Prostate gland (tissue), 2 donors: ENCODE measurements around the gene GPX5. TPM values are rescaled to one million over a fixed set of nuclear protein-coding genes. Genes with fewer than 3 reads are reported as not detected.
"Not testable (repeated sequence)": the region's sequence is repeated elsewhere in the genome, so short reads cannot be mapped to it uniquely, and the experiment has no call there.

Experiments used
- DNase-seq: peaks from one replicate; pipeline ENCODE4 v3.0.0-alpha.2; 2019; ENCODE audit warnings: low spot score
- H3K27ac ChIP-seq, 2 donors: fragments of 200-600 bp; sonication (generic); 2 replicates each; pipeline ENCODE4 v1.5.1; 2017 to 2019
- H3K27me3 ChIP-seq: fragments of 200-600 bp; sonication (generic); replicated peaks from 2 replicates; pipeline ENCODE4 v1.5.1; 2019; ENCODE audit not compliant: insufficient read depth
- H3K36me3 ChIP-seq, 2 donors: fragments of 200-600 bp; sonication (generic); 1 replicate in 1 of 2; 2 replicates in 1 of 2; pipeline versions ENCODE4 v1.5.1 to v1.8.1; 2017 to 2019
- H3K4me1 ChIP-seq: fragments of 200-600 bp; sonication (generic); replicated peaks from 2 replicates; pipeline ENCODE4 v1.5.1; 2019
- H3K4me3 ChIP-seq, 2 donors: fragments of 200-600 bp; sonication (generic); 2 replicates each; pipeline ENCODE4 v1.5.1; 2017 to 2019
- H3K9me3 ChIP-seq: fragments of 200-600 bp; sonication (generic); 2 replicates; pipeline ENCODE4 v1.5.1; 2017
- POLR2A ChIP-seq: fragments of 450-650 bp; IDR thresholded peaks from one replicate; pipeline ENCODE4 v1.6.1; 2016; ENCODE audit warnings: antibody characterized with exemption, mild to moderate bottlenecking
- POLR2AphosphoS5 ChIP-seq: sonication (generic); formaldehyde crosslinking; IDR thresholded peaks from one replicate; pipeline ENCODE4 v1.6.1; 2017; ENCODE audit warnings: antibody characterized with exemption
- WGBS: methylation state at CpG from one replicate; pipeline ENCODE4 v1.1.5; 2018; 5-methylcytosine and 5-hydroxymethylcytosine counted together
- intact Hi-C: fragments of 100-400 bp; cut with DNase I; formaldehyde crosslinking; loops from one replicate; pipeline ENCODE4 v1.14.2; 2022
- total RNA-seq, 2 donors: library from RNA; depleted of rRNA; stranded (reverse); fragments of >200 nt; gene quantifications; one replicate each; pipeline ENCODE4 v1.1.0, GENCODE V29; 2016
- TF ChIP-seq, protein P1 (sequence below), 4 experiments: fragments of 200-600 bp in 2 of 4; fragments of 450-650 bp in 2 of 4; sonication (generic) in 2 of 4; IDR thresholded peaks; 1 replicate in 3 of 4; 2 replicates in 1 of 4; pipeline ENCODE4 v1.5.1; 2016 to 2019; ENCODE audit warnings: antibody characterized with exemption in 4 of 4, mild to moderate bottlenecking in 2 of 4, moderate library complexity in 2 of 4

The GPX5 gene
- total RNA-seq, 2 donors from 2014 or later: not detected

DNA sequence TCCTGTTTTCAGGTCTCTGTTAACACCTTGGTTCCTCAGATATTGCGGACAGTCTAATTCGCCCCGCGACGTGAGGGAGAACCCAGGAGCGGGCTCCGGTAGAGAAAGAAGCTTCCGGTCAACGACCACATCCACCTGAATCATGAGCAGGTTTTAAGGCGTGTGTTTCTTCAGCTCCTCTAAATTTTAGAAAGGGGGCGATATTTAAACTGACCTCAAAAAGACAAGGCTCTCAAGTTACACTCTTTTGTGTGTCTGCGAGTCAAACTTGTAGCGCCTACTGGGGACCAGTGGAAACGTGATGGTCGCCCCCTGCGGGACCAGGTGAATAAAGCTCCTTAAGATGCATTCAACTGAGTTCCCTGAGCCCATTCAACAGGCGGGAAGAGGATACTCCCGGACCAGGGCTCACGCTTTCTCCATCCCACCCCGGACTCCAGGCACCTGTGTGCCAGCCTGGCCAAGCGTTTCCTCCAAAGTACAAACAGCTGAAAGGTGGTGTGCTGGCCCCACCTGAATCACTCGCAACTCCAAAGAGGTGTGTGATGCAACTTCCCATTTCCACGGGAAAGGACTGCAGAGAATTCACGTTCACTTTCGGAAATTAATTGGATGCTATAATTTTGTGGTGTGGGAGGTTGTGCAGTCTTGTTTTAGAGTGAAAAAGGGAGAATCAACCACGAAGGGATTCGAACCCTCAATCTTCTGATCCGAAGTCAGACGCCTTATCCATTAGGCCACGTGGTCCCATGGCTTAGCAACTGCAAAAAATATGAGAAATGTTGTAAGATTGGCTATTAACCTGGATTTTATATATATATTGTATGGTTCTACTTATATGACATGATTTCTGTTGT is 17.0 kb downstream of the GPX5 start:
- DNase-seq: peak; percentile 41
- 3% methylated on average over 30 of the region's 30 CpGs for WGBS
- Histone ChIP-seq H3K4me1 (no peaks in the 10 kb centered on the region), H3K36me3 (no peaks in the 10 kb centered on the region), H3K27ac (peak overlapping the region in 1 of 2 donors; percentile 10), H3K27me3 (peaks cover 3% of the 10 kb centered on the region), H3K4me3 (peak overlapping the region; percentile 6 to 10), H3K9me3 (no peaks in the 10 kb centered on the region)
- intact Hi-C loops: no loop called here
- TF ChIP-seq, protein P1, sequence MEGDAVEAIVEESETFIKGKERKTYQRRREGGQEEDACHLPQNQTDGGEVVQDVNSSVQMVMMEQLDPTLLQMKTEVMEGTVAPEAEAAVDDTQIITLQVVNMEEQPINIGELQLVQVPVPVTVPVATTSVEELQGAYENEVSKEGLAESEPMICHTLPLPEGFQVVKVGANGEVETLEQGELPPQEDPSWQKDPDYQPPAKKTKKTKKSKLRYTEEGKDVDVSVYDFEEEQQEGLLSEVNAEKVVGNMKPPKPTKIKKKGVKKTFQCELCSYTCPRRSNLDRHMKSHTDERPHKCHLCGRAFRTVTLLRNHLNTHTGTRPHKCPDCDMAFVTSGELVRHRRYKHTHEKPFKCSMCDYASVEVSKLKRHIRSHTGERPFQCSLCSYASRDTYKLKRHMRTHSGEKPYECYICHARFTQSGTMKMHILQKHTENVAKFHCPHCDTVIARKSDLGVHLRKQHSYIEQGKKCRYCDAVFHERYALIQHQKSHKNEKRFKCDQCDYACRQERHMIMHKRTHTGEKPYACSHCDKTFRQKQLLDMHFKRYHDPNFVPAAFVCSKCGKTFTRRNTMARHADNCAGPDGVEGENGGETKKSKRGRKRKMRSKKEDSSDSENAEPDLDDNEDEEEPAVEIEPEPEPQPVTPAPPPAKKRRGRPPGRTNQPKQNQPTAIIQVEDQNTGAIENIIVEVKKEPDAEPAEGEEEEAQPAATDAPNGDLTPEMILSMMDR (IDR thresholded peaks at IDR 0.05): peak in 2 of 4 experiments; percentile 22 to 39
- no peak for TF ChIP-seq POLR2A
- peak; percentile 5 for TF ChIP-seq POLR2AphosphoS5

DNA sequence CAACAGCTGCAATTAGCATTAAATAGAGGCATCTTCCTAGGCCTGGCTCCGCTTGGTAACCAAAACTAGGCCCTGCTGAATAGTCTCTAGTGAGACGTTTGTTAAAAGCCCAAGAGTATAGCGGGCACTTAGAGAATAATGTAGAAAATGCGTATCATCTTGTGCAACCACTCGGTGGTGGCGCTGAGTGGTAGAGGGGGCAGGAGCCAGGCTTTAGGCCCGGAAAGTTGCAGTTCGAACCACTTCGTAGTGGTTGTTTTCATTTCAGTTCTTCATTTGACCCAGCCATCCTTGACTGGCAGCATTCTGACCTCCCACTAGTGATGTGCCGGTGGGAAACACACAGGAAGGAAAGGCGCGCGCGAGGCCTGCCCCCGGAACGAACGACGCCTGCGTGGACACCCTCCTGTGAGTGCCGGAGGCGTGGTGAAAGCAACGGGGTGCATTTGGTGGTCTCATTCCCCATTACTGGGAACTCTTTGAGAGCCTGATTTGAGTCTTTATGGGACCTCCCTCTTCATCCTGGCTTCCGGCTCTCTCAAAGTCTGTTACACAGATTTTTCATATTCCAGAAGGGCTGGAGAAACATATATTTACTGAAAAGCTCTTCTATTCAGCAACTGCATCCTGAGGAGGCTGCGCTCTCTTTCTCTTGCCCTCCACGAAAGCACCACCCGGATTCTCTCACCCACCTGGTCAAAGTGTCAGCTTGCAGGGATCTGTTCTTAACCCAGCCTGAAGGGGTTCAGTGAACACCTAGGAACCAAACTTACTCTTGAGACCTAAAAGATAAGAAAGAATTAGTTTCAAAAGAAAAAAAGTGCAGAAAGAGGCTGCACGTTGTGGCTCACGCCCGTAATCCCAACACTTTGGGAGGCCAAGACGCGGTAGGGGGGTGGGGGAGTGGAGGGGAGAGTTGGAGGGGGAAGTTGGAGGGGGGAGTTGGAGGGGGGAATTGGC is 18.2 kb downstream of the GPX5 start:
- Histone ChIP-seq H3K4me1 (no peaks in the 10 kb centered on the region), H3K9me3 (no peaks in the 10 kb centered on the region), H3K27me3 (peaks cover 3% of the 10 kb centered on the region), H3K4me3 (no peak overlapping the region), H3K27ac (no peak overlapping the region), H3K36me3 (no peaks in the 10 kb centered on the region)
- intact Hi-C loops: no loop called here
- no peak for DNase-seq
- WGBS: 37% methylated on average over 31 of the region's 31 CpGs
- no peak for TF ChIP-seq POLR2A
- no peak for TF ChIP-seq POLR2AphosphoS5
- TF ChIP-seq, protein P1 (IDR thresholded peaks at IDR 0.05): no peak

DNA sequence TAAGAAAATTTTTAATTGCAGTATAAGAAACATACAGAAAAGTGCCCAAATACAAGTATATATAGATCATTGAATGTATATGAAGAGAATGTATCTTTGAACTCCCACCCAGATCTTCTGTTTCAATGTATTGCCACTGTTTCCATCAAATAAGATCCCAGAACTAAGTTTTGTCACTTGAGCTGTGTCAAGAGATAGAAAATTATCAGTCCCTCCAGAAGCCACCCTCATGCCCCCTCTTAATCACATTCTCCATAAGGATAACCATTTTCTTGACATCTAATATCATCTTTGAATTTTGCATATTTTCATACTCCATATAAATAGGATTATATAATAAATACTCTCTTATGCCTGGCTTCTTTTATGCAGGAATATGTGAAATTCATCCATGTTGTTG is 20.3 kb downstream of the GPX5 start:
- Histone ChIP-seq H3K36me3 (no peaks in the 10 kb centered on the region), H3K4me1 (no peaks in the 10 kb centered on the region), H3K27me3 (peaks cover 3% of the 10 kb centered on the region), H3K27ac (no peak overlapping the region), H3K4me3 (no peak overlapping the region), H3K9me3 (no peaks in the 10 kb centered on the region)
- no peak for DNase-seq
- TF ChIP-seq POLR2AphosphoS5: no peak
- TF ChIP-seq POLR2A: no peak
- TF ChIP-seq, protein P1 (IDR thresholded peaks at IDR 0.05): no peak
- intact Hi-C loops: no loop called here

DNA sequence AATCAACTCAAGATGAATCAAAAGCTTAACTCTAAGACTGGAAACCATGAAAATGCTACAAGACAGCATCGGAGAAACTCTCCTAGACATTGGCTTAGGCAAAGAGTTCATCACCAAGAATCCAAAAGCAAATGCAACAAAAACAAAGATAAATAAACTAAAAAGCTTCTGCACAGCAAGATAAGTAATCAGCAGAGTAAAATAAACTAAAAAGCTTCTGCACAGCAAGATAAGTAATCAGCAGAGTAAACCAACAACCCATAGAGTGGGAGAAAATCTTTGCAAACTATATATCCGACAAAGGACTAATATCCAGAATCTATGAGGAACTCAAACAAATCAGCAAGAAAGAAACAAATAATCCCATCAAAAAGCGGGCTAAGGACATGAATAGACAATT is 21.3 kb downstream of the GPX5 start:
- H3K4me3 ChIP-seq, H3K36me3 ChIP-seq, H3K27ac ChIP-seq, H3K9me3 ChIP-seq, H3K27me3 ChIP-seq, intact Hi-C loops, DNase-seq, H3K4me1 ChIP-seq: not testable (repeated sequence)
- WGBS: 84% methylated on average over 3 of the region's 3 CpGs

DNA sequence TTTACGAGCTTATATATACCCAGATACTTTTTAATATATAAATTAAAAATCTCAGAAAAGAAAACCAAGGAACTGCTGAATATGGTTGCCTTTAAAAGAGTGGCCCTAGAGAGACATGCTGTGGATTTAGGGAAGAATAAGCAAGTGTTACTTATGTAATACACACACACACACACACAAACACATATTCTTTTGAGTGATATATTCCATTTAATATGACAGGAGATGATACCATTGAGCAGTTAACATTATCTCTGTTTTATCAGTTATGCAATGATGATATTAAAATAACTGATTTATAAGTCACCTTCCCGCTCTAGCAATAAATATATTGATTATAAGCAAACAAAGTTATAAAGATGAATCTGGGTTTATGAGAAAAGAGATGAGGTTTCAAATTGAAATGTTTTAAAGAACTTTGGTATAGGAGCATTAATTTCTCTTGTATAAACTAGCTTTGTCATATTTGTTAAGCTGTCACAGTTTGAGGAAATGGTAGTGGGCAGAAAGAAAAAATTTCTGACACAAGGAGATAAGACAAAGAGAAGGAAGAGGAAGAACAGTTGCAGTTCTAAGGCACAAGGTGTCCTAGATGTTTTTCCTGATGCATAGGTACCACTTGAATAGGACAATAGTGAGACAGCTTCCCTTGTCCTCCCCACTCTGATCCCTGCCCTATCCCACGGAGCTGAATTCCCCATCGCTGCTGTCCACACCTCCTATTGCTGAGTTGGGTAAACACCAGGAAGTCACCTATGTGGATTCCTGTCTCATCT is 26.4 kb downstream of the GPX5 start:
- no peaks in the 10 kb centered on the region for H3K9me3 ChIP-seq
- no peak for TF ChIP-seq POLR2A
- no peaks in the 10 kb centered on the region for H3K27me3 ChIP-seq
- H3K36me3 ChIP-seq: no peaks in the 10 kb centered on the region
- H3K4me3 ChIP-seq: no peak overlapping the region
- no peak overlapping the region for H3K27ac ChIP-seq
- intact Hi-C loops: no loop called here
- no peak for DNase-seq
- WGBS: 70% methylated on average over 4 of the region's 4 CpGs
- H3K4me1 ChIP-seq: no peaks in the 10 kb centered on the region
